ENCODE measurements around the gene FAM222A.

- TF ChIP-seq CTCF (IDR thresholded peaks at IDR 0.05; ENCODE audit: low read length): no peak
- TF ChIP-seq EZH2 (optimal IDR thresholded peaks at IDR 0.05; ENCODE audit: low read depth, low read length): no peak
Observed at GRCh38 chr12:109739747-109740693, 26.4 kb downstream of the FAM222A start.

All from MM.1S (cell line).